GM18873 (cell line): Measurements from ENCODE around the gene ELMOD3.
"Not testable (repeated sequence)": the region's sequence is repeated elsewhere in the genome, so short reads cannot be mapped to it uniquely, and the experiment has no call there.

Source experiments
- ATAC-seq: cut with Tn5 transposase; IDR thresholded peaks from one replicate; pipeline ENCODE4 v1.9.1; 2021; ENCODE audit warnings: mild to moderate bottlenecking, moderate library complexity, moderate number of reproducible peaks; ENCODE audit not compliant: unreplicated experiment, low FRiP score

The ELMOD3 gene

DNA sequence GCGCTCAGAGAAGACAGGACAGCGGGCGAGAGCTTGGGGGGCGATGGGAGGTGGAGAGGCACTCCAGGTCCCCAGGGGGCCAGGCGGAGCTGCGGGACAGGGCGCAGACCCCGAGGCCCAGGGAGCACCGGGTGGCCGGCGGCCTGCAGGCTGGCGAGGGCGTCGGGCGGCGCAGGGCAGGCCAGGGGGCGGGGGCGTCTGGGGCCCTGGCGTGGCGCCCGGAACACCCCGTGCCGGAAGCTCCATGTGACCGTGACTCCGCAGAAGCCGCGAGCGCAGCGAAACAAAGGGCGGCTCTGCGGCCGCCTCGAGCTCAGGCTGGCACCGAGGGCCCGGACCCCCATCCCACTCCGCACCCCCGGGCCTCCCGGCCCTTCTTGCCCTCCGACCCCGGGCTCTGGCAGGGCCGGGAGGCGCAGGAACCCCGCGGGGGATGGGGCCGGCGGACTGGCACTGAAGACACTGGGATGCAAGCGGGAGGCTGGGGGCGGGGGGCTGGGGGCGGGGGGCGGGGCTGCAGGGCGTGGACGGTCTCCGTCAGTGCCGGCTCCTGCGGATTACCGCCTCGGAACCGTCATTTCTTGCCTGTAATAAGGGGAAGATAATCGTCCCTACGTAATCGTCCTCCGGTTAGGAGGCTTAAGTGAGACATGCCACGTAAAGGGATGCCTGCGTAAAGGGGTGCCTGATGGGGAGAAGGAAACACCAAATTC is 83.1 kb downstream of the ELMOD3 start:
- peak; percentile 45 for ATAC-seq

DNA sequence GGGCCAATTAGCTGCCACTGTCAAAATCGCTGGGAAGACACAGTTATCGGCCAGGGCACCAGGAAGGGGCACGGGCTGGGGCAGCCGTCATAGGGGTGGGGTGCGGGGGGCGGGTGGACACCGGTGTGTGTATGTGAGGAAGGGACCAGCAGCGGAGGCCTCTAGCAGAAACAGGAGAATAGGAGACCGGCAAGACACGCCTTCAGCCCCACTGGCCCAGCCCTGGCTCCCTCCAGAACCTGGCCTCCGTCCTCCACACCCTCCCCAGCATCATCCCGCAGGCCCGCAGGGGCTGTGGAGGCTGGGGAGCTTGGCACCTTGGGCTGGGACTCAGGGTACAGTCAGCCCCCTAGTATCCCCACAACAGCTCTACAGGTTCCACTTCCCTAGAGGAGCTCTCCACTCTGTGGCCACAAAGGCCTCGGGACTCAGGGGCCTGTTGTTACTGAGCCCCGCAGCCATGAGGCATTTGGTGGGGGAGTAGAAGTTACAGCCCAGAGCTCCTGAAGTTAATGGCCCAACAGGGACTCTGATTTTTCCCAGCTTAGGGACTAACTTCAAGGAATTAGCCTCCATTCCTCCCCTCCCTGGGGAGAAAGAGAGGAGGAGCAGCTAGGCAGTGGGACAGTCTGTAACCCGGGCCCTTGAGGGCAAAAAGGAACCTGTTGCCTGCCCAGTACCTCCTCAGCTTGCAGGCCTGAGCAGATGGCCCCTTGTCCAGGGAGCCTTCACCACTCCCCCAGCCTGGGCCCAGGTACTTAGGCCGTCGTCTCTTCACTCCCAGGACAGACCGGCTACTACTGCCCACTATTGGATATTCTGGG is 83.8 kb downstream of the ELMOD3 start:
- no peak for ATAC-seq

DNA sequence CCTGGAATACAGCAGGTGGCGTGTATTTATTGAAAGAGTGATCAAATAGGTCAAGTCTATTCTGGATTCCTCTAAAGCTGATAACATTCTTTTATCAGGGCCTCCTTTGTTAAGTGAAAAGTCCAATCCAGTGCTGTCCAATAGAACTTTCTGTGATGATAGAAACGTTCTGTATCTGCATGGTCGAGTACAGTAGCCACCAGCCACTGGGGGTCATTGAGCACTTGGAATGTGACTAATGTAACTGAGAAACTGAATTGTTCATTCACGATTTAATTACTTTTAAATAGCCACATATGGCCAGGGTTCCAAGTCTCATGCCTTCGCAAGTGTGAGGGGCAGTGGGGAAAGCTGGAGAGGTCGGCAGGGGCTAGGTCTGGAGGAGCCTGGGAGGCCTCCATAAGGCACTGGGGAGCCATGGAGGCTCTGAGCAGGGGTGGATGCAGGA is 84.5 kb downstream of the ELMOD3 start:
- no peak for ATAC-seq

DNA sequence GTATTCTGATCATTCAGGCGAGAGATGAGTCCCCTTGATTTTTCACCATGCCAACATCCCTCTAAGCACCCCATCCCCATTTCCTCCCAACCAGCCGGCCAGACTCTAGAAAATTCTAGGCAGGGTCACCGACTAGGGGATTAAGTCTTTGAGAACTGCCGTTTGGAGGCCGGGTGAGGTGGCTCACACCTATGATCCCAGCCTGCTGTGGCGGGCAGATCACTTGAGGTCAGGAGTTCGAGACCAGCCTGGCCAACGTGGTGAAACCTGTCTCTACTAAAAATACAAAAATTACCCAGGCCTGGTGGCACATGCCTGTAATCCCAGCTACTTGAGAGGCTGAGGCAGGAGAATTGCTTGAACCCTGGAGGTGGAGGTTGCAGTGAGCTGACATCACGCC is 85.0 kb downstream of the ELMOD3 start:
- ATAC-seq = not testable (repeated sequence)

DNA sequence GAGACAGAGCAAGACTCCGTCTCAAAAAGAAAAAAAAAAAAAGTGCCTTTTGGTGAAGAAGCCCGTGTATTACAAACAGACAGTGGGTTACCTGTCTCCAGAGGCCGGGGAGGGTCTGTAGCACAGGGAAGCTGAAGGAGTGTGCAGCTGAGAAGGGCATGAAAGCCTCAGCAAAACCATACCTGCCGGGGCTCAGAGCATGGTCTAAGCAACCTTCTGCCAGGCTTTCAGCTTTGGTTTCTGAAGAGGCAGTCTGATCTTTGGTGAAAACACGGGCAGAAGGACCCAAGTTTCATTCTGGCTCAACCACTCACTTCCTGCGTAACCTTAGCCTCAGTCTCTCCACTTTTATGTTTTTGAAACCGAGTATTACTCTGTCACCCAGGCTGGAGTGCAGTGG is 85.4 kb downstream of the ELMOD3 start:
- no peak for ATAC-seq

DNA sequence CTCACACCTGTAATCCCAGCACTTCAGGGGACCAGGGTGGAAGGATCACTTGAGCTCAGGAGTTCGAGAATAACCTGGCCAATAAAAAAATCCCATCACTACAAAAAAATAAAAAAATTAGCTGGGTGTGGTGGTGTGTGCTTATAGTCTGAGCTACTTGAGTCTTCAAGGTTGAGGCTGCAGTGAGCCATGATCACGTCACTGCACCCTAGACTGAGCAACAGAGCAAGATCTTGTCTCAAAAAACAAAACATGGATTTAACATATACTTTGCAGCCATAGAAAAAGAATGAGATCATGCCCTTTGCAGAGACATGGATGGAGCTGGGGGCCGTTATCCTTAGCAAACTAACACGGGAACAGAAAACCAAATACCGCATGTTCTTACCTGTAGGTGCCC is 86.2 kb downstream of the ELMOD3 start:
- no peak for ATAC-seq
